ENCODE measurements around the gene TPRG1L. TPM values are rescaled to one million over a fixed set of nuclear protein-coding genes. Genes with fewer than 3 reads are reported as not detected.

Gene TPRG1L
- total RNA-seq, 3 donors from 2014 or later (not counting 1 experiment from before 2014, with no cell fraction given), result 36.2 to 46.7 (median 37.9) TPM

DNA sequence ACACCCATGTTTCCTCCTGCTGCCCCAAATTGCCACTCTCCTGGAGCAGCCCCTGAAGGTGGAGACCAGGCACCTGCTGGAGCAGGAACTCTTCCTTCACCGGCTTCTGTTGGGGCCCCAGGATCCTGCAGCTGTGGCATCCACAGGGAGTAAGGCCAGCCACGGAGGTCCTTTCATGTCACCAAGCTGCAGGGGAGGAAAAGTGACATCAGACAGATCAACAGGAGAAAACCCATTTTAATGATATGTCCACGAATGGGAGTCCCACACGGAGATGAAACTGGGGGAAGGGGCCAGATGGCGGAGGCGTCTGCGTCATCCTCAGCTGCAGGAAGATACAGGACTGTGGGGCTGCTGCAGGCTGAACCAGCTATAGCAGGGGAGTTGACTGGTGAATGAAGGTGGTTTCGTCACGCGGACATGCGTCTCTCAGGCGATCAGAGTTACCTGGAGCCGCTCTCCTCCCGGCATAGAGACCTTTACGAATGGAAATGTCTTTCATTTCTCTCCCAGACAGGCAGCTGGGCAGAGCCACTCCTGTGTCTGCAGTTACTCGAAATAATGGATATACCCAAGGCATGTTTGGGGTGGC is 37.4 kb downstream of the TPRG1L start:
- H3K27me3 Mint-ChIP-seq (ENCODE audit: low read depth in 2 of 2), result peaks cover 13 to 19% of the 10 kb centered on the region in 2 donors
- H3K27ac Mint-ChIP-seq, result no peak overlapping the region
- ATAC-seq, result no peak
- Histone ChIP-seq H3K4me1 (ENCODE audit: control insufficient read depth, insufficient read depth, low read length) (peaks cover 15% of the 10 kb centered on the region), H3K36me3 (ENCODE audit: control insufficient read depth, insufficient read depth, low read length) (no peaks in the 10 kb centered on the region), H3K9me3 (ENCODE audit: control insufficient read depth, insufficient read depth, low read length) (no peaks in the 10 kb centered on the region), H3K27ac (ENCODE audit: low read length) (no peak overlapping the region), H3K27me3 (ENCODE audit: control insufficient read depth, insufficient read depth, low read length) (no peaks in the 10 kb centered on the region), H3K4me3 (ENCODE audit: low read length) (no peak overlapping the region)
- intact Hi-C loops (cut with micrococcal nuclease), result no loop called here
- H3K9me3 Mint-ChIP-seq, result no peaks in the 10 kb centered on the region
- no peak for TF ChIP-seq CTCF (IDR thresholded peaks at IDR 0.05)
- WGBS (ENCODE audit: insufficient coverage), result 92% methylated on average over 16 of the region's 16 CpGs
- H3K36me3 Mint-ChIP-seq, result no peaks in the 10 kb centered on the region
- H3K4me3 Mint-ChIP-seq, result no peak overlapping the region
- no peak for DNase-seq
- no peaks in the 10 kb centered on the region for H3K4me1 Mint-ChIP-seq

DNA sequence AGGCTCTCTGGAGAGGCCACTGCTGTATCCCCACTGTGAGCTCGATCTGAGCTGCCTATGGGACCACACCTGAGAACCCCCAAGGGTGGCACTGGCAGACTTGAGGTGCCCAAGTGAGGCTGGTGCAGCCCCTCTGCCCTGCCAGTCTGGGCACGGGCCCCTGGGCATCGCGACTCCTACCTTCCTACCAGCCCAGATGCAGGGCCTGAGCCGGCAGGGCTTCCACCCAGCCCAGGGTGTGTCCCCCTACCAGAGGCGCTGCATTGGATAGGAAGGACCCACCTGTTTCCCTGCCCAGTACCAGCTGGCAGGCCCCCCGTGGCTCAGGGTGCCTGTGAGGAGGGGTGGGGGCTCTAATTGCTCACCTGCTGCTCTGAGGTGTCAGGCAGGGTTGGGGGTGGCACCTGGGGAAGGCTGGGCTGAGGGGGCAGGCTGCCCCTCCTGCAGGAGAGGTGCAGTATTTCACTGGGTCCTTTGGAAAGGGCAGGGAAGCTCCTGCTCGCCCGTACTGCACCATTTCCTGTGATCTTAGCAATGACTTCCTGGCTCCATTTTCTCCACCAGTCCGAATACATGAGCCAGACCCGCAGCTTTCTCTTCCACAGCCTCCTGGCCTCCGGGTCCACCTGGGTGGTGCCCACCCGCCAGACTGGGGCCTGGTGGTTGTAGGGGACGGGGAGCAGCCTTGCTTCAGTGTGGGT is 39.3 kb downstream of the TPRG1L start:
- H3K27me3 Mint-ChIP-seq (ENCODE audit: low read depth in 2 of 2), result peaks cover 9 to 12% of the 10 kb centered on the region in 2 donors
- Histone ChIP-seq H3K36me3 (ENCODE audit: control insufficient read depth, insufficient read depth, low read length) (no peaks in the 10 kb centered on the region), H3K4me3 (ENCODE audit: low read length) (no peak overlapping the region), H3K27me3 (ENCODE audit: control insufficient read depth, insufficient read depth, low read length) (no peaks in the 10 kb centered on the region), H3K4me1 (ENCODE audit: control insufficient read depth, insufficient read depth, low read length) (peaks cover 23% of the 10 kb centered on the region), H3K27ac (ENCODE audit: low read length) (no peak overlapping the region), H3K9me3 (ENCODE audit: control insufficient read depth, insufficient read depth, low read length) (no peaks in the 10 kb centered on the region)
- intact Hi-C loops (cut with micrococcal nuclease), result no loop called here
- H3K27ac Mint-ChIP-seq, result no peak overlapping the region
- H3K4me1 Mint-ChIP-seq, result no peaks in the 10 kb centered on the region
- WGBS (ENCODE audit: insufficient coverage), result 76% methylated on average over 14 of the region's 14 CpGs
- DNase-seq (no peak), ATAC-seq (no peak)
- H3K9me3 Mint-ChIP-seq, result no peaks in the 10 kb centered on the region
- no peak overlapping the region for H3K4me3 Mint-ChIP-seq
- no peak for TF ChIP-seq CTCF (IDR thresholded peaks at IDR 0.05)
- no peaks in the 10 kb centered on the region for H3K36me3 Mint-ChIP-seq

GRCh38 chr1:3664700-3665375 is 40.0 kb downstream of the TPRG1L start:
- no peak overlapping the region for H3K4me3 Mint-ChIP-seq
- WGBS (ENCODE audit: insufficient coverage), result 81% methylated on average over 14 of the region's 14 CpGs
- Histone ChIP-seq H3K4me3 (ENCODE audit: low read length) (no peak overlapping the region), H3K27me3 (ENCODE audit: control insufficient read depth, insufficient read depth, low read length) (no peaks in the 10 kb centered on the region), H3K4me1 (ENCODE audit: control insufficient read depth, insufficient read depth, low read length) (peaks cover 23% of the 10 kb centered on the region), H3K36me3 (ENCODE audit: control insufficient read depth, insufficient read depth, low read length) (no peaks in the 10 kb centered on the region), H3K9me3 (ENCODE audit: control insufficient read depth, insufficient read depth, low read length) (no peaks in the 10 kb centered on the region), H3K27ac (ENCODE audit: low read length) (peak overlapping the region; percentile 29)
- no peaks in the 10 kb centered on the region for H3K4me1 Mint-ChIP-seq
- intact Hi-C loops (cut with micrococcal nuclease), result no loop called here
- peaks cover 7 to 10% of the 10 kb centered on the region in 2 donors for H3K27me3 Mint-ChIP-seq (ENCODE audit: low read depth in 2 of 2)
- H3K27ac Mint-ChIP-seq, result no peak overlapping the region
- no peak for DNase-seq
- no peaks in the 10 kb centered on the region for H3K9me3 Mint-ChIP-seq
- ATAC-seq, result no peak
- H3K36me3 Mint-ChIP-seq, result no peaks in the 10 kb centered on the region
- TF ChIP-seq CTCF (IDR thresholded peaks at IDR 0.05), result no peak

Data from natural killer cell (primary cell).